ENCODE data around the gene TMEM270. TPM values are rescaled to one million over a fixed set of nuclear protein-coding genes. Genes with fewer than 3 reads are reported as not detected.
"Not testable (repeated sequence)": the region's sequence is repeated elsewhere in the genome, so short reads cannot be mapped to it uniquely, and the experiment has no call there.

The TMEM270 gene
- total RNA-seq, 1 donor from 2014 or later, result not detected

- Mint-ChIP-seq H3K9me3 (ENCODE audit: unreplicated experiment) (no peaks in the 10 kb centered on the region), H3K27me3 (ENCODE audit: unreplicated experiment) (peaks cover 6% of the 10 kb centered on the region), H3K36me3 (ENCODE audit: low read depth, unreplicated experiment) (no peaks in the 10 kb centered on the region), H3K4me1 (ENCODE audit: unreplicated experiment) (peaks cover 10% of the 10 kb centered on the region), H3K4me3 (ENCODE audit: unreplicated experiment) (no peak overlapping the region), H3K27ac (ENCODE audit: unreplicated experiment) (no peak overlapping the region)
- no peak for DNase-seq (ENCODE audit: low spot score)
- no peak for TF ChIP-seq CTCF (IDR thresholded peaks at IDR 0.05; ENCODE audit: unreplicated experiment)
Observed at GRCh38 chr7:73820013-73820412, 40.9 kb upstream of the TMEM270 start.

GRCh38 chr7:73821597-73822285 is 39.2 kb upstream of the TMEM270 start:
- not testable (repeated sequence) for DNase-seq (ENCODE audit: low spot score); H3K27me3 Mint-ChIP-seq (ENCODE audit: unreplicated experiment); H3K27ac Mint-ChIP-seq (ENCODE audit: unreplicated experiment); H3K9me3 Mint-ChIP-seq (ENCODE audit: unreplicated experiment); H3K36me3 Mint-ChIP-seq (ENCODE audit: low read depth, unreplicated experiment)
- Mint-ChIP-seq H3K4me3 (ENCODE audit: unreplicated experiment) (peak overlapping the region; percentile 65), H3K4me1 (ENCODE audit: unreplicated experiment) (peaks cover 13% of the 10 kb centered on the region)

GRCh38 chr7:73822319-73823173 is 38.4 kb upstream of the TMEM270 start:
- H3K4me1 Mint-ChIP-seq (ENCODE audit: unreplicated experiment), result peaks cover 21% of the 10 kb centered on the region

GRCh38 chr7:73823257-73823656 is 37.7 kb upstream of the TMEM270 start:
- no peaks in the 10 kb centered on the region for H3K9me3 Mint-ChIP-seq (ENCODE audit: unreplicated experiment)
- no peaks in the 10 kb centered on the region for H3K36me3 Mint-ChIP-seq (ENCODE audit: low read depth, unreplicated experiment)
- no peak for TF ChIP-seq CTCF (IDR thresholded peaks at IDR 0.05; ENCODE audit: unreplicated experiment)
- H3K4me3 Mint-ChIP-seq (ENCODE audit: unreplicated experiment), result peak overlapping the region; percentile 33
- H3K4me1 Mint-ChIP-seq (ENCODE audit: unreplicated experiment), result peaks cover 27% of the 10 kb centered on the region
- H3K27me3 Mint-ChIP-seq (ENCODE audit: unreplicated experiment), result peaks cover 15% of the 10 kb centered on the region
- no peak overlapping the region for H3K27ac Mint-ChIP-seq (ENCODE audit: unreplicated experiment)
- DNase-seq (ENCODE audit: low spot score), result no peak

More at GRCh38 chr7:73822319-73823173, 38.4 kb upstream of the TMEM270 start:
- H3K9me3 Mint-ChIP-seq (ENCODE audit: unreplicated experiment), result no peaks in the 10 kb centered on the region
- H3K4me3 Mint-ChIP-seq (ENCODE audit: unreplicated experiment), result peak overlapping the region; percentile 33
- peaks cover 15% of the 10 kb centered on the region for H3K27me3 Mint-ChIP-seq (ENCODE audit: unreplicated experiment)
- DNase-seq (ENCODE audit: low spot score), result no peak
- no peak for TF ChIP-seq CTCF (IDR thresholded peaks at IDR 0.05; ENCODE audit: unreplicated experiment)
- no peak overlapping the region for H3K27ac Mint-ChIP-seq (ENCODE audit: unreplicated experiment)
- no peaks in the 10 kb centered on the region for H3K36me3 Mint-ChIP-seq (ENCODE audit: low read depth, unreplicated experiment)

- Mint-ChIP-seq H3K27me3 (ENCODE audit: unreplicated experiment) (peaks cover 18% of the 10 kb centered on the region), H3K4me3 (ENCODE audit: unreplicated experiment) (no peak overlapping the region), H3K36me3 (ENCODE audit: low read depth, unreplicated experiment) (no peaks in the 10 kb centered on the region), H3K27ac (ENCODE audit: unreplicated experiment) (no peak overlapping the region), H3K4me1 (ENCODE audit: unreplicated experiment) (peaks cover 26% of the 10 kb centered on the region), H3K9me3 (ENCODE audit: unreplicated experiment) (no peaks in the 10 kb centered on the region)
- DNase-seq (ENCODE audit: low spot score), result no peak
- TF ChIP-seq CTCF (IDR thresholded peaks at IDR 0.05; ENCODE audit: unreplicated experiment), result no peak
Observed at GRCh38 chr7:73823873-73824592, 36.9 kb upstream of the TMEM270 start.
